ENCODE data around the gene GRHL1.

GRHL1 gene

GRCh38 chr2:10002681-10003080 is 51.2 kb downstream of the GRHL1 start:
- no peak for DNase-seq (ENCODE audit: extremely low read depth, low read depth)
- no peak overlapping the region for H3K4me3 ChIP-seq (replicated peaks; ENCODE audit: low read depth, low read length)
- TF ChIP-seq CTCF (IDR thresholded peaks at IDR 0.05; ENCODE audit: low read depth, low read length, missing control alignments): no peak

- no peak overlapping the region for H3K4me3 ChIP-seq (replicated peaks; ENCODE audit: low read depth, low read length)
- no peak for TF ChIP-seq CTCF (IDR thresholded peaks at IDR 0.05; ENCODE audit: low read depth, low read length, missing control alignments)
- no peak for DNase-seq (ENCODE audit: extremely low read depth, low read depth)
Measured at GRCh38 chr2:10003206-10004125, 52.0 kb downstream of the GRHL1 start.

GRCh38 chr2:10004401-10004800 is 52.9 kb downstream of the GRHL1 start:
- no peak for TF ChIP-seq CTCF (IDR thresholded peaks at IDR 0.05; ENCODE audit: low read depth, low read length, missing control alignments)
- no peak for DNase-seq (ENCODE audit: extremely low read depth, low read depth)
- H3K4me3 ChIP-seq (replicated peaks; ENCODE audit: low read depth, low read length): no peak overlapping the region

- no peak for TF ChIP-seq CTCF (IDR thresholded peaks at IDR 0.05; ENCODE audit: low read depth, low read length, missing control alignments)
- no peak for DNase-seq (ENCODE audit: extremely low read depth, low read depth)
Measured at GRCh38 chr2:10004836-10005235, 53.3 kb downstream of the GRHL1 start.

GRCh38 chr2:10005461-10006235 is 54.2 kb downstream of the GRHL1 start:
- DNase-seq (ENCODE audit: extremely low read depth, low read depth): no peak
- TF ChIP-seq CTCF (IDR thresholded peaks at IDR 0.05; ENCODE audit: low read depth, low read length, missing control alignments): no peak
- H3K4me3 ChIP-seq (replicated peaks; ENCODE audit: low read depth, low read length): no peak overlapping the region

More at GRCh38 chr2:10004836-10005235, 53.3 kb downstream of the GRHL1 start:
- H3K4me3 ChIP-seq (replicated peaks; ENCODE audit: low read depth, low read length): no peak overlapping the region

GRCh38 chr2:10006236-10007161 is 55.0 kb downstream of the GRHL1 start:
- TF ChIP-seq CTCF (IDR thresholded peaks at IDR 0.05; ENCODE audit: low read depth, low read length, missing control alignments): no peak
- H3K4me3 ChIP-seq (replicated peaks; ENCODE audit: low read depth, low read length): no peak overlapping the region
- DNase-seq (ENCODE audit: extremely low read depth, low read depth): no peak
